Measurements from ENCODE around the gene YWHAE. TPM values are rescaled to one million over a fixed set of nuclear protein-coding genes. Genes with fewer than 3 reads are reported as not detected.

YWHAE gene
- total RNA-seq, 2 experiments from 2014 or later, result 116 to 133 TPM

GRCh38 chr17:1340371-1340770, 59.7 kb downstream of the YWHAE start:
- POLR2A ChIA-PET, result no interaction called here

GRCh38 chr17:1331708-1332107, 68.3 kb downstream of the YWHAE start:
- TF ChIP-seq CTCF (IDR thresholded peaks at IDR 0.05), result no peak
- H3K4me3 ChIP-seq (ENCODE audit: low read length), result no peak overlapping the region
- ATAC-seq (ENCODE audit: poor library complexity), result peak; percentile 97
- H3K4me1 ChIP-seq (ENCODE audit: insufficient read depth, low read length), result peaks cover 14% of the 10 kb centered on the region
- Mint-ChIP-seq H3K27ac (no peak overlapping the region), H3K36me3 (ENCODE audit: low read depth) (no peaks in the 10 kb centered on the region), H3K27me3 (no peaks in the 10 kb centered on the region), H3K9me3 (no peaks in the 10 kb centered on the region), H3K4me3 (peak overlapping the region; percentile 3), H3K4me1 (ENCODE audit: low read depth) (peaks cover 12% of the 10 kb centered on the region)
- peaks cover 0 to 7% of the 10 kb centered on the region in 2 experiments for H3K27me3 ChIP-seq (ENCODE audit: control insufficient read depth in 1 of 2, insufficient read depth in 2 of 2, low read length in 2 of 2)
- no peak overlapping the region for H3K27ac ChIP-seq (ENCODE audit: low read depth in 1 of 2, low read length in 2 of 2)
- DNase-seq, result peak in 8 of 14 experiments; percentile 5 to 41 (median 24)
- H3K36me3 ChIP-seq (ENCODE audit: insufficient read depth, low read length), result no peaks in the 10 kb centered on the region
- intact Hi-C loops (cut with DNase I, micrococcal nuclease), result loop anchor here (1.0 to 5.0 kb wide), 4 partner anchors 39 to 209 kb away; no protein-coding TSS in a partner anchor
- ChIA-PET POLR2A (interaction anchor here (1.5 kb wide), 2 partner anchors 38 to 71 kb away, joined by 4 to 8 read pairs; no protein-coding TSS in a partner anchor), CTCF (interaction anchor here (1.2 to 1.9 kb wide), 5 partner anchors 8 to 184 kb away, joined by 3 to 11 read pairs (median 3); partner anchors contain the start of gene INPP5K)
- no peaks in the 10 kb centered on the region for H3K9me3 ChIP-seq (ENCODE audit: control insufficient read depth in 1 of 2, insufficient read depth in 1 of 2, low read length in 2 of 2)

More at GRCh38 chr17:1340371-1340770, 59.7 kb downstream of the YWHAE start:
- H3K27ac Mint-ChIP-seq, result no peak overlapping the region
- intact Hi-C loops (cut with DNase I, micrococcal nuclease), result no loop called here
- Histone ChIP-seq H3K36me3 (ENCODE audit: insufficient read depth, low read length) (peaks cover 19% of the 10 kb centered on the region), H3K27me3 (ENCODE audit: control insufficient read depth in 1 of 2, insufficient read depth in 2 of 2, low read length in 2 of 2) (no peaks in the 10 kb centered on the region), H3K4me1 (ENCODE audit: insufficient read depth, low read length) (no peaks in the 10 kb centered on the region), H3K27ac (ENCODE audit: low read depth in 1 of 2, low read length in 2 of 2) (no peak overlapping the region), H3K9me3 (ENCODE audit: control insufficient read depth in 1 of 2, insufficient read depth in 1 of 2, low read length in 2 of 2) (no peaks in the 10 kb centered on the region), H3K4me3 (ENCODE audit: low read length) (no peak overlapping the region)
- H3K4me1 Mint-ChIP-seq (ENCODE audit: low read depth), result peaks cover under 1% of the 10 kb centered on the region
- H3K4me3 Mint-ChIP-seq, result no peak overlapping the region
- H3K9me3 Mint-ChIP-seq, result no peaks in the 10 kb centered on the region
- ATAC-seq (ENCODE audit: poor library complexity) (no peak), DNase-seq (no peak)
- peaks cover 23% of the 10 kb centered on the region for H3K36me3 Mint-ChIP-seq (ENCODE audit: low read depth)
- CTCF ChIA-PET, result interaction anchor here (2.9 kb wide), 1 partner anchor 8 kb away, joined by 12 read pairs; no protein-coding TSS in a partner anchor
- no peaks in the 10 kb centered on the region for H3K27me3 Mint-ChIP-seq
- TF ChIP-seq CTCF (IDR thresholded peaks at IDR 0.05), result no peak

GRCh38 chr17:1329745-1330343, 70.2 kb downstream of the YWHAE start:
- Mint-ChIP-seq H3K4me1 (ENCODE audit: low read depth) (peaks cover 12% of the 10 kb centered on the region), H3K4me3 (no peak overlapping the region), H3K27me3 (peaks cover 4% of the 10 kb centered on the region), H3K36me3 (ENCODE audit: low read depth) (no peaks in the 10 kb centered on the region), H3K9me3 (no peaks in the 10 kb centered on the region), H3K27ac (no peak overlapping the region)
- CTCF ChIA-PET, result no interaction called here
- H3K4me3 ChIP-seq (ENCODE audit: low read length), result no peak overlapping the region
- no peaks in the 10 kb centered on the region for H3K36me3 ChIP-seq (ENCODE audit: insufficient read depth, low read length)
- ATAC-seq (ENCODE audit: poor library complexity) (no peak), DNase-seq (no peak)
- peaks cover 14% of the 10 kb centered on the region for H3K4me1 ChIP-seq (ENCODE audit: insufficient read depth, low read length)
- POLR2A ChIA-PET, result no interaction called here
- H3K27ac ChIP-seq (ENCODE audit: low read depth in 1 of 2, low read length in 2 of 2), result no peak overlapping the region
- peaks cover 0 to 7% of the 10 kb centered on the region in 2 experiments for H3K27me3 ChIP-seq (ENCODE audit: control insufficient read depth in 1 of 2, insufficient read depth in 2 of 2, low read length in 2 of 2)
- TF ChIP-seq CTCF (IDR thresholded peaks at IDR 0.05), result no peak
- intact Hi-C loops (cut with DNase I, micrococcal nuclease), result loop anchor here in 1 of 2 experiments (5.0 kb wide), 1 partner anchor 38 kb away; no protein-coding TSS in a partner anchor
- no peaks in the 10 kb centered on the region for H3K9me3 ChIP-seq (ENCODE audit: control insufficient read depth in 1 of 2, insufficient read depth in 1 of 2, low read length in 2 of 2)

All from CD4-positive, alpha-beta T cell (primary cell).